NCI-H748 (cell line): ENCODE data around the gene SPATS2.

Source experiments
- DNase-seq: peaks from one replicate; lab custom pipeline; 2025; ENCODE audit not compliant: unreplicated experiment; lab: John Stamatoyannopoulos, UW

The SPATS2 gene

DNA sequence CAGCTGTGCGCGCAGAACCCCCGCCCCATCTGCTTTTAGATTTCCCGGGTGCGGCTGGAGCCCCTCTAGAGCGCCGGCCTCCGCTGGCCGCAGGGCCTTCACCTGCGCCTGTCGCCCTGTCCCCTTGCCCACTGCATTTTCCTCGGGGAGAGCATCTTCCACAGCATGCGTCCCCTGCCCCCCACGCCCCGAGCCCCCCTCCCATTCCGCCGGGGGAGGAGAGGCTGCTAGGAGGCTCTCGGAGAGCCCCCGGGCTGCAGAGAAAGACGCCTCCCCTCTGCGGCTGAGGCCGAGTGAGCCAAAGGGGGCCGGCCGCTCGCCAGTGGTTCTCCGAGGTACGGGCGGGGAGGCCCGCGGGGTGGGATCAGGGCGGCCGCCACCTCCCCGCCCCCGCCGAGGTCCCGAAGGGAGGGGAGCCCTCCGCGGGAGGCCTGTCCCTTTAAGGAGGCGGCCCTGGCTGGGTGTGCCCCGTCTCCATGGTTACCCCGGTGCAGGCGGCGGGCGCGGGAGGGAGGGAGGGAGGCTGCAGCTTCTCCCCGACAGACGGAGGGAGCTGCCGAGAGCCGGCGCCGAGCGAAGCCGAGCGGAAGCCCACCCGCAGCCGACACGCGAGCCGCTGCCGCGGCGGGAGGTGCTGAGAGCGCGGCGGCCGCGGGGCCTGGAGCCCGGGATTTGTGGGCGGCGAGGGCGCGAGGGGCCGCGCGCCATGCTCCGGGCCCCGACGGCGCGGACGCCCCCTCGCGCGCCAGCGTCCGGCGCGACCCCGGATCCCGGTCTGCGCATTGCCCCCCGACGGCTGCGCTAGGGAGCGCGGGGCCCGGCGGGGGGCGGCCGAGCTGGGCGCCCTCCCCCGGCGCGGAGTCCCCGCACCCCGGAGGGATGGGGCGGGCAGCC is 171.5 kb downstream of the SPATS2 start, which contains the start of gene KCNH3:
TSS of gene KCNH3 (plus strand) at position 521 of the 894 bp plus-strand sequence. CDS start 387 bp downstream, outside the sequence.
- peak; percentile 93 for DNase-seq

DNA sequence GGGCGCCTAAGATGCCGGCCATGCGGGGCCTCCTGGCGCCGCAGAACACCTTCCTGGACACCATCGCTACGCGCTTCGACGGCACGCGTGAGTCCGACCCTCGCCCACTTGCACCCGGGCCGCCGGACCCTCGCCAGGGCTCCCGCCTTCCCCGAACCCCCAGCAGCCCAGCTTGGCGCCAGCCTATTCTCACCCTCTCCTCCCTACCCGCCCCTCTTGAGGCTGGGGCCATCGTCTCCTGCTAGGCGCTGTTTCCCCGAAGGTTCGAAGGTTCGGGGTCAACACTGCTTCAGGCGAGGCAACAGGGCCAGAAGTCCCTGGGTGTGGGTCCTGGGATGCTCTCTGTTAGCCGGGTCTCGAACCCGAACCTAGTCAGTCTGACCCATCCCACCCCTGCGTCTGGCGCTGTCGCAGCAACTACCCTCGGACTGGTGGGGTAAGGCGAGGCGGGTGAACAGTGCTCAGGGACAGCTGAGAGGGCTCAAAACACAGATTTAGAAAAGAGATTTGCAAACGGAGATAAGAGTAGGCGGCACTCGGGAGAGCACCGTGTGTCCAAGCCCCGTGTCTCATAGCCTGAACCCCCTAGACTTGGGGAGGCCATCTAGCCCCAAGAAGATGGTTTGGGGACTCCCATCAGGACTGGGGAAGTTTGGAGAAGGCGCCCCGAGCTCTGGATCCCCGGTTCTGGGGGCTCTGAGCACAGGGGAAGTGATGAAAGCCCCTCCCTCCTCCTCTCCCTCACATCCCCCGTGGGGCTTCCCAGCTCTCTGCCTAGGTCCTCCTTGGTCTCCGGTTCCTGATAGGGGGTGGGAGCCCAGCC is 172.4 kb downstream of the SPATS2 start:
- peak; percentile 45 for DNase-seq

DNA sequence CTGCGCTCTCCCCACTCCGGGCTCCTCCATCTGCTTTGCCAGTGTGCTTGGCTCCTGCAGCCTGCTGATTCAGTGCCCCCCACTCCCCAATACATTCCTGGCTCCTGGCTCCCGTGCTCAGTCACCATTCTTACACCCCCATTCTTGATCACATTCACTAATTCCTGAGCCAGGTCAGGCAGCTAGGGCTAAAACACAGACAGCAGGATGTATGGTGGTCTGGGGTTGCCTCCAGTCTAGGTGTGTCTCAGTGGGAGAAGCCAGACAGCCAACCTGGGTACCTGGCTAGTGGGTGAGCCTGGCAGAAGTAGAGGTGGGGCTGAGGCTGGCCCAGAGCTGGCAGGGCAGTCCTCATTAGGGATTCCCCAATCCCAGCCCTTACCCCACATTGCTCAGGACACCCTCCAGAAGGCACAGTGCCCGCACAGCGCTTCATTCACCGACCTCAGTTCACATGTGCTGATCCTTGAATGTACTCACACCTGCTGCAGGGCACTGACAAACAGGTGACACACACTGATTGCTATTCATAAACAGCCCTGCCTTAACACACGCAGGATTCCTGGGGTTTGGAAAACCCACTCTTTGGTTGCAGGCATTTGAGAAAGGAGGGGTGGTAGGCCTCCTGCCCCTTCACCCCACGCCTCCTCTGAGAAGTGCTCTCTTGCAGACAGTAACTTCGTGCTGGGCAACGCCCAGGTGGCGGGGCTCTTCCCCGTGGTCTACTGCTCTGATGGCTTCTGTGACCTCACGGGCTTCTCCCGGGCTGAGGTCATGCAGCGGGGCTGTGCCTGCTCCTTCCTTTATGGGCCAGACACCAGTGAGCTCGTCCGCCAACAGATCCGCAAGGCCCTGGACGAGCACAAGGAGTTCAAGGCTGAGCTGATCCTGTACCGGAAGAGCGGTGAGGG is 173.2 kb downstream of the SPATS2 start:
- peak; percentile 58 for DNase-seq

DNA sequence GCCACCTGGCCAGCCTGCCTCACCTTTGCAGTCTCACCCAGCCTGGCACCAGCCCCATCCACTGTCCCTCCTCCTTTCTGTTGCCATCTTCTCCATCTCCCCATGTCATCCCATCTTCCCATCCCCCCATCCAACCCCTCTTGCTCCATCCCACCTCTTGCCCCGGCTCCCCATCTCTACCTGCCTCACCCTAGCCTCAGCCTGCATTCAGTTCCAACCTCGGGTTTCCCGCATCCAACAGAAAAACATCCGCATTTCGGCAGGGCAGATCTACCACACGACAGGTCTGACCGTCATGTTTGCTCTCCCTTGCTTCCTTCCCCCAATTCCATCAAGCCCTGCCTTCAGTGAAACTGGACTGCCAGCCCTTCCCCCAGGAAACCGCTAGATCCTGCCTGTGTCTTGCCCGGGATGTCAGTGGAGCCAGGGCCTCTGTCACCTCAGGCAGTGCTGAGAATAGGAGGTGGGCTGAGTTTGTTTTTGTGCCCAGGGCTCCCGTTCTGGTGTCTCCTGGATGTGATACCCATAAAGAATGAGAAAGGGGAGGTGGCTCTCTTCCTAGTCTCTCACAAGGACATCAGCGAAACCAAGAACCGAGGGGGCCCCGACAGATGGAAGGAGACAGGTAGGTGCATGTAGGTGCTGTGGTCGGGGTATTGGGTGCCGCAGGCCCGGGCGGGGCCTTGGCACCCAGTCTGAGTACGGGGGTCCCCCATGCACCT is 174.0 kb downstream of the SPATS2 start:
- peak; percentile 10 for DNase-seq

DNA sequence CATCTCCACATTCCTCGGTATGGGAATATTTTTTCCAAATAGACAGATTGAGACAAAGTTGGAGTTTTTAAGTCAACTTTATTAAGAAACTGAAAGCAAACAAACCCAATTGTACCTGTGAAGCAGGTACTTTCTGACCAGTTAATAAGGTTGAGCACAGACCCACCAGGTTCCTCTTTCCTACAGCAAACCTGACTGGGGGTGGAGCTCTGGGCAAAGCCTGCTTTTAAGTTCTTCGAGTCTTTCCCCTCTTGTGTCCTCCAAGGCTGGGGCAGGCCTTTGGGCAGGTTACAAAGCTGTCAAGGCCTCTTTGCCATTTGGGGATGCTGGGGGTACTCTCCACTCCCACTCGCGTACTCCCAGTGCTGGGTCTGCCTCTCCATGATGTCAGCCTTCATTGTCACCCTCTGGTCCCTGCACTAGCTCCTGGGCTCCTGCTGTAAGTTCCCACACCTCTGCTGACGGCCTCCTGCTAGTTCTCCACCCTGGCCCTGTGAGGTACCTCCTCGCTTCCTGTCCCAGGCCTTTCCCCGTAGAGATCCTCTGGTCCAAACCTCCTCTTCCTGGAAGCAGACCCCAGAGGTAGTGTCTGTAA is 174.7 kb downstream of the SPATS2 start:
- no peak for DNase-seq

DNA sequence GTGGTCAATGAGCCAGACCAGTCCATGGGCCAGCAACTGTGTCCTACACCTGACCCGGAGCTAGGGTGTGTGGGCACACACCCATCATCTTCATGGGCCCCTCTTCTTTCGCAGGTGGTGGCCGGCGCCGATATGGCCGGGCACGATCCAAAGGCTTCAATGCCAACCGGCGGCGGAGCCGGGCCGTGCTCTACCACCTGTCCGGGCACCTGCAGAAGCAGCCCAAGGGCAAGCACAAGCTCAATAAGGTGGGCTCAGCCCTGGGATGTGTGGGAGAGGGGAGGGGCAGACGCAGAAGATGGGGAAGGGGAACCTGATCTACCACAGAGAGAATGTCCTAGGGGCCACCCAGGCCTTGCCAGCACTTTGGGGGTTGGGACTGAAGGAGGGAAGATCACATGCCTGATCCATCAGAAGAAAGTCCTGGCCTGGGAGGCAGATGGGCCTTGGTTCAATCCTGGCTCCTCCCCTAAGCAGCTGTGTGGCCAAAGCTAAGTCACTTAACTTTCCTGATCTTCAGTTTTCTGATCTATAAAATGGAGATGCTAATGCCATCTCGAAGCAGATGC is 175.4 kb downstream of the SPATS2 start:
- no peak for DNase-seq

DNA sequence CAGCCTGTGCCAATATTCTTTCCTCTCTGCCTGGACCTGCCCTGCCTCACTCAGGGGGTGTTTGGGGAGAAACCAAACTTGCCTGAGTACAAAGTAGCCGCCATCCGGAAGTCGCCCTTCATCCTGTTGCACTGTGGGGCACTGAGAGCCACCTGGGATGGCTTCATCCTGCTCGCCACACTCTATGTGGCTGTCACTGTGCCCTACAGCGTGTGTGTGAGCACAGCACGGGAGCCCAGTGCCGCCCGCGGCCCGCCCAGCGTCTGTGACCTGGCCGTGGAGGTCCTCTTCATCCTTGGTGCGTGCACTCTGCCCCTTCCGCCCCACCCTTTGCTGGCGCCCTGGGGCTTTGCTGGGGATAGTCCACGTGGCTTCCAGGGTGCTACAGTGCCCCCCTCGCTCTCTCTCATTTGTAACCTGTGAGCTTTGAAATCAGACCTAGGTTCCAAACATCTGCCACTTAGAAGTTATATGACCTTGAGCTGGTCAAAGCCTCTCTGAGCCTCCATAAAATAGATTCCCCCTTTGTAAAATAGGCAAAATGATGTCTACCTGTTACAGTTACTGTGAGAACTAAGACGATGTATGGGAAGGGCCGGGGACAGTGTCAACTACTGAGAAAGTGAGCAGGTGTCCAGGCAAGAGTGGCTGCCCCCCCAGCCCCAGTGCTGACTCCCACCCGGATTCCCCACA is 176.1 kb downstream of the SPATS2 start:
- no peak for DNase-seq

DNA sequence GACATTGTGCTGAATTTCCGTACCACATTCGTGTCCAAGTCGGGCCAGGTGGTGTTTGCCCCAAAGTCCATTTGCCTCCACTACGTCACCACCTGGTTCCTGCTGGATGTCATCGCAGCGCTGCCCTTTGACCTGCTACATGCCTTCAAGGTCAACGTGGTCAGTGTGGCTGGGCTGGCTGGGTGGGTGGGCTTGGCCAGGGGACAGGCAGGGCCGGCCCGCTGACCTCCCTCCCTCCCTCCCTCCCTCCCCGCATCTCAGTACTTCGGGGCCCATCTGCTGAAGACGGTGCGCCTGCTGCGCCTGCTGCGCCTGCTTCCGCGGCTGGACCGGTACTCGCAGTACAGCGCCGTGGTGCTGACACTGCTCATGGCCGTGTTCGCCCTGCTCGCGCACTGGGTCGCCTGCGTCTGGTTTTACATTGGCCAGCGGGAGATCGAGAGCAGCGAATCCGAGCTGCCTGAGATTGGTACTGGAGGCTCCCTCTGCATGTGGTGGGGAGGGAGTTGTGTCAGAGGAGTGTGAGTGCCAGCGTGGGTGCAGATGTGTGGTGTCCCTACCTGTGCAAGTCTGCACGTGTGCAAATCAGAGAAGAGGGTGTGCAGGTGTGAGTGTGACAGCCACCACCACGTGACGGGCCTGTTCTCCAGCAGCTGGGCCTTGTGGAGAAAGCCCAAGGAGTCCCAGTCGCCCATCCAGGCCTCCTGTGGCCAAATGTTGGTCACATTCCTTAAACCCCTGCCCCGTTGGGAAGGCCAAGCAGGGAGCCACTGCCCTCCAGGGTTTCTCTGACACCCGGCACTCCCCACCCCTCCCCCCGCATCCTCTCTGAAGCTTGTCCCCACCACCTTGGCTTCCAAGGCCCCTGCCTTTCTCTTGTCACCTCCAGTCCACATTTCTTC is 176.9 kb downstream of the SPATS2 start:
- DNase-seq, result no peak

DNA sequence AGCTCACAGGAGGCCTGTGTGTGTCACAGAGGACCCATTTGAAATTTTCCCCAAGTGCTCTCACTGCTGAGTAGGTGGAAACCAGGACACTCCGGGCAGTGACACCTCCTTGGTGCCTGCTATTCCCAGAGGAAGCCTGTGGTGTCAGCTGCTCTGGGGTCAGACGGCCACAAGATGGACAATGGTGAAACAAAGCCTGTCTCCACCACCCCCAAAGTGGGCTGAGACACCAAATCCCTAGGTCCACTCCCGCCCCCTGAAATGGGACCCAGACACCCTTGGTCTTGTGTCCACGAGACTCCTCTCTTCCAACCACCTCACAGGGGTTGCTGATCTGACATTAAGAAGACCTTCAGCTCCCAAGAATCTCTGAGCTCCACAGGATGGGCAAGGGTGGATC is 178.6 kb downstream of the SPATS2 start:
- DNase-seq, result no peak

DNA sequence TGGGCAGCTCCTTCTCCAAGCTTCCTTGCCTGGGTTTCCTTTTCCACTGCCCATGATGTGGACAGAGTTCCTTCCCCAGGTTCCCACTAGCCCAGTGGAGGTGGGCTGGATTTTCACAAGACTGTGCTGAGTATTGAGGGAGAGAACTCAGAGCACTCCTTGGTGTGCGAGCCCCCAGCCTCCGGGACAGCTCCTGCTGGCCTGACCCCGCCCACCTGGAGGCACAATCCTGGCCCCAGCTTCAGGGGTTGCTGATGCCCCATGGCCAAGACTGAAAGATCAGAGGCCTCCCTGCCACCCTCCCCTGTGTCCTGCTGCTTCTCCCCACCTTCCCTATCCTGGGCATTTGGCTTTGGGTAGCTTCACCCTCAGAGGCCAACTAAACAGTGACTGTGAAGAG is 179.2 kb downstream of the SPATS2 start:
- DNase-seq, result no peak

DNA sequence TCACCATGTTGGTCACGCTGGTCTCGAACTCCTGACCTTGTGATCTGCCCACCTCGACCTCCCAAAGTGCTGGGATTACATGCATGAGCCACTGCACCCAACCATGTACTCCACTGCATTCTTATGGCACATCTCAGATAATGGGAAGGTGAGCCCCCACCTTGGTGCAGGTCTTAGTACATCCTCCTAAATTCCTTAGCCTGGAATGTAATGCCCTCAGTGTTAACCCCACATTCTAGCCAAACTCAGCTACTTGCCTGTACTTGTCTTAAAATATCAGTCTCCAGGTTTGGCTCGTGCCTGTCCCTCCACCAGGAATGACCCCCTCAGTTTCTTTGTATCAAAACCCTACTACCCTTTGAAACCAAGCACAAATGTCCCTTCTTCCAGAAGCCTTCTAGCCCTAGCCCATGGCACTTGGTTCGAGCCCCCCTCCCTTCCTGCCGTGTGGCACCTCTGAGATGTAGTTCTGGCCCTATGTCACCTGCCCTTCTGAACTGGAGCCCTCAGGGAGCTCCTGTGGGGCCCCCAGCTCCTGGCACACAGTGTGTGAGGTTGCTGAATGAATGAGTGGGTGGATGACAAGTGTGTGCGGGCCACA is 179.9 kb downstream of the SPATS2 start:
- no peak for DNase-seq

DNA sequence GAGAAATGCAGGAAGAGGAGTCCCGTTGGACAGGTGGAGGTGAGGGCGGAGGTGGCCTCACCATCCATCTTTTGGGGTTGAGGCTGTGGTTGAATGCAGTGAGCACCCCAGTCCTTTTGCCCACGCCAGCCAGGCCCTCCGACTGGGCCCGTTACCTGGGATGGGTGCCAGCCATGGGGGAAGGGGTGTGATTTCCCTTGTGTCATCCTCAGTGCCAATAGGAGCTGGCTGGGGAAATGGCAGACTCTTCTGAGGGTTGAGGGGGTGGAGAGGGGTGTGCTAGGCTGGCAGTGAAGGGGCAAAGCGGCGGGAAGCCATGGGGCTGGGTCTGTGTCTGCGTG is 181.2 kb downstream of the SPATS2 start:
- DNase-seq, result no peak

DNA sequence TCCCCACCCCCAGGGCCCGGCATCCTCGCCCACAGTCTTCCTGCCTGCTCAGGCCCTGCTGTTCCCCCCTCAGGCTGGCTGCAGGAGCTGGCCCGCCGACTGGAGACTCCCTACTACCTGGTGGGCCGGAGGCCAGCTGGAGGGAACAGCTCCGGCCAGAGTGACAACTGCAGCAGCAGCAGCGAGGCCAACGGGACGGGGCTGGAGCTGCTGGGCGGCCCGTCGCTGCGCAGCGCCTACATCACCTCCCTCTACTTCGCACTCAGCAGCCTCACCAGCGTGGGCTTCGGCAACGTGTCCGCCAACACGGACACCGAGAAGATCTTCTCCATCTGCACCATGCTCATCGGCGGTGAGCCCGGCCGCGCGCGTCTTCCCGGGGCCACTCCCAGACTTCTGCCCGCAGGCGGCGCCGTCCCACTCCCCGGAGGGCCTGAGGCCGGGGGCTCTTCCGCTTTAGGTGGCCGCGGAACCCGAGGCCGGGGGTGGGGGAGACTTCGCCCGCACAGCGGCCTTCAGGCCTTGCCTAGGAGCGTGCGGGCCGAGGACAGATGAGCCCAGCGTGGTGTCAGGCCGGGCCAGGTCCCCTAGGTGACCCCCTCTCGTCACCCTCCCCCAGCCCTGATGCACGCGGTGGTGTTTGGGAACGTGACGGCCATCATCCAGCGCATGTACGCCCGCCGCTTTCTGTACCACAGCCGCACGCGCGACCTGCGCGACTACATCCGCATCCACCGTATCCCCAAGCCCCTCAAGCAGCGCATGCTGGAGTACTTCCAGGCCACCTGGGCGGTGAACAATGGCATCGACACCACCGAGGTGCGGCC is 181.8 kb downstream of the SPATS2 start:
- peak; percentile 28 for DNase-seq

DNA sequence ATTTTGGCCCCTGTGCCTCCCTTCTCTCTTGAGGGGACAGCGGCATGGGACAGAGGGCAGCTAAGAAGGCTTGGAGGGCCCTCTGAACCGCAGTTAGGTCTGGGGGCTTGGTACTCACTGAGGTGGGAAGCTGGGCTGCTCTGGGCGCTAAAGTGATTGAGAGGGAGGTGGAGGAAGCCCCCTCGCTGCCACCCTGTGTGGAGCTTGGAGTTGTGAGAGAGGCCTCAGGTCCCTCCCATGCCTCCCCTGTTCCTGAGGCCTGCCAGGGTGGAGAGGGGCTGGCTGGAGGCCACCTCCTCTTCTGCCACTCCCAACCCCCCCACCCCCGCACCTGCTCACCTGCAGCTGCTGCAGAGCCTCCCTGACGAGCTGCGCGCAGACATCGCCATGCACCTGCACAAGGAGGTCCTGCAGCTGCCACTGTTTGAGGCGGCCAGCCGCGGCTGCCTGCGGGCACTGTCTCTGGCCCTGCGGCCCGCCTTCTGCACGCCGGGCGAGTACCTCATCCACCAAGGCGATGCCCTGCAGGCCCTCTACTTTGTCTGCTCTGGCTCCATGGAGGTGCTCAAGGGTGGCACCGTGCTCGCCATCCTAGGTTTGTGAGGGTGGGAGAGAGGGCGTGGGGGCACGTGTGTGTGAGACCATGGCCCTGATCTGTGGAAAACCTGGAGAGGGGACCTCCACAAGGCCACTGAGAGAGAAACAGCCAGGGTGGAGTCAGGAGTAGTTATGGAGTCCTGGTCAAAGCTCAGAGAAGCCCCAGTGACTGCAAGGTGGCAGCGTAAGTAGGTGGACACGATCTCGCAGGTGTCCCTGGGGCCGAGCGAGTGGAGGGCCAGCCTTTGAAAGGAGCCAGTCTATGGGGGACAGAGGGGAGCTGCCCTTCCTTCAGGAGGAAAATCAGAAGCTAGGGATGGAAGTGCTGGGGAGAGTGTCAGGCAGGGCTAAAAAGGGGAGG is 182.8 kb downstream of the SPATS2 start:
- DNase-seq, result peak; percentile 95

DNA sequence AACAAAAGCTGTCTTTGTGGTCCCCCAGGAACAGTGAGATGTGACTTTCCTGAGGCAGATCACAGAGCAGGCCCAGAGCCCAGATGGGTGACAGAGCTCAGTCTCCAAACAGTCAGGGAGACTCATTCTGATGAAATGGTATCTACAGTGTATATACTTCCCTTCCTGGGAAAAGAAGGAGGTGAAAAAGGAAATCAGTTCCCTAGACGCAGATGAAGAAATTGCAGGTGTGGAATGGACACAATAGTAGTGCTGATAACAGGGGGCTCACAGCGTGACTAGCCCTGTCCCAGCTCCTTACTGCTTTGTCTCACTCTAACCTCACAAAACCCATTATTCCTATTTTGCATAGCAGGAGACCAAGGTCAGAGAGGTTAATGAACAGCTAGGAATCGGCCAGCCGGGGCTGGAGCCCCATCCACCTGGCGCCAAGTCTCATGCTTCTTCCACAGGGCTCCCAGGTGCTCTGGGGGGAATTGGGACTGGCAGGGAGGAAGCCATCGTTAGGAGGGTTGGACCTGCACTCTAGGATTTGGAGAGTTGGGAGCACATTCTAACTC is 183.5 kb downstream of the SPATS2 start:
- DNase-seq, result peak; percentile 18
